Effector CD4-positive, alpha-beta T cell (primary cell): ENCODE measurements around the gene CNKSR1.

Experiments
- DNase-seq: peaks from one replicate; pipeline ENCODE4 v3.0.0-alpha.2; 2020

The CNKSR1 gene

DNA sequence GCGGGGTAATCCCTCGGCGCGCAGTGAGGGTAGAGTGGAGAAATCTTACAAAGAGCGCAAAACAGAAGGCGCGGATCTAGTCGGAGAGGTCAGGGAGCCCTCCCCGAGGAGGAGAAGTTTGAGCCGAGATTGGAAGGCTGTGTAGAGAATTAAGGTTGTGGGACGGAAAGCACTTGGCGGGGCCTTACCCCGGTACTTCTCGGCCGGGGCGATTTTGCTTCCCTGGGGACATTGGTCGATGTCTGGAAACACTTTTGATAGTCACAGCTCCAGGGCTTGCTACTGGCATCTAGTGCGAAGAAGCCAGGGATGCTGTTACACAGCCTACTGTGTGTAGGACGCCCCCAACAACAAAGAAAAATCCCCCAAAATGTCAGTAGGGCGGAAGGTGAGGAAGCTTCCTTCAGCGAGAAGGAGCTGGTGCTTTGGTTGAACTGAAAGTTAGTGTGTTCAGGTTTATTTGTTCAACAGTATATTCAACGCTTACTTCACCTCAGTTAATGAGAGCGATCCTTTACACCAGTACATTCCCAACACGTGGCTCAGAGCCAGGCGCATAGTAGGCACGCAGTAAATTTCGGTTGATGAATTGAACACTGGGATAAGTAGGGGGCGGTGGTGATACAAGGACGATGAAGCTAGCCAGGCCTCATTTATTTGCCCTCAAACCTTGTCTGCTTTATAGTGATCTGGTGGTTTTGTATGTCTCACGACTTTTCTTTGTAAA lies 57.5 kb downstream of the CNKSR1 start:
- no peak for DNase-seq

DNA sequence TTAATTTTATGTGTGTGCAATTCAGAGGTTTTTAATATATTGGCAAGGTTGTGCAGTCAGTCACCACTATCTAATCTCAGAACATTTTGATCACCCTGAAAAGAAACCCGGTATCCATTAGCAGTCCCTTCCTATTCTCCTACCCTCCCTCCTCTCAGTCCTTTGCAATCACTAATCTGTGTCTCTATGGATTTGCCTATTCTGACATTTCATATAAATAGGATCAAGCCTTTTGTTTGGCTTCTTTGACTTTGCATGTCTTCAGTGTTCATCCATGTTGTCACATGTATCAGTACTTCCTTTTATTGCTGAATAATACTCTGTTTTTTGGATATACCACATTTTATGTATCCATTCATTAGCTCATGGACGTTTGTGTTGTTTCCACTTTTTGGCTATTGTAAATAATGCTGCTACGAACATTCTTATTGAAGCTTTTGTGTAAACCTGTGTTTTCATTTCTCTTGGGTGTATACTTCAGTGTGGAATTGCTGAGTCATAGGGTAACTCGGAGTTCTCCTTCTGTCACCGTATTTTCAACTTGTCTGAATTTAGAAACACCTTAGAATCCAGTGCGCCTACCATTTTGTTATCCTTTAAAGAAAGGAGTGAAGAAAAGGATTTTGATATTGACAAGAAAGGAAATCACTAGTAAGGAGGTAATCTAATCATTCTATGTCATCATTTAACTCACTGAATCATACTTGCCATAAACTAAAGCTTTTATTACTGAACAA lies 60.1 kb downstream of the CNKSR1 start:
- DNase-seq, result no peak
